Chondrocyte (in vitro differentiated cells): ENCODE data around the gene XPO6. TPM values are rescaled to one million over a fixed set of nuclear protein-coding genes. Genes with fewer than 3 reads are reported as not detected.

Source experiments
- DNase-seq: peaks from one replicate; pipeline ENCODE4 v3.0.0; 2021; ENCODE audit warnings: mixed read lengths, low spot score
- H3K27ac Mint-ChIP-seq: one replicate; pipeline ENCODE4 v1.8.0; 2021; ENCODE audit warnings: mild to moderate bottlenecking, moderate library complexity, mixed read lengths; ENCODE audit not compliant: unreplicated experiment
- H3K27me3 Mint-ChIP-seq: 2 replicates; pipeline ENCODE4 v1.8.0; 2021; ENCODE audit warnings: low read depth, mixed read lengths
- H3K36me3 Mint-ChIP-seq: 2 replicates; pipeline ENCODE4 v1.8.0; 2021; ENCODE audit warnings: low read depth, mixed read lengths
- H3K4me1 Mint-ChIP-seq: 2 replicates; pipeline ENCODE4 v1.8.0; 2021; ENCODE audit warnings: low read depth, mild to moderate bottlenecking, mixed read lengths
- H3K4me3 Mint-ChIP-seq: one replicate; pipeline ENCODE4 v1.8.0; 2021; ENCODE audit warnings: mild to moderate bottlenecking, moderate library complexity, mixed read lengths; ENCODE audit not compliant: unreplicated experiment
- H3K9me3 Mint-ChIP-seq: 2 replicates; pipeline ENCODE4 v1.8.0; 2021; ENCODE audit warnings: low read depth, mixed read lengths
- CTCF ChIP-seq: fragments of 200-600 bp; sonication (generic); IDR thresholded peaks from 2 replicates; pipeline ENCODE4 v1.5.0; 2021; ENCODE audit warnings: antibody characterized with exemption, mild to moderate bottlenecking, moderate library complexity
- long read RNA-seq: library from polyadenylated mRNA; stranded (forward); transcript quantifications from one replicate; pipeline ENCODE4 v2.0.0, GENCODE V29; 2021
- total RNA-seq: library from RNA; stranded (reverse); gene quantifications from 3 replicates; pipeline ENCODE4 v1.2.1, GENCODE V29; 2021

Gene XPO6, protein sequence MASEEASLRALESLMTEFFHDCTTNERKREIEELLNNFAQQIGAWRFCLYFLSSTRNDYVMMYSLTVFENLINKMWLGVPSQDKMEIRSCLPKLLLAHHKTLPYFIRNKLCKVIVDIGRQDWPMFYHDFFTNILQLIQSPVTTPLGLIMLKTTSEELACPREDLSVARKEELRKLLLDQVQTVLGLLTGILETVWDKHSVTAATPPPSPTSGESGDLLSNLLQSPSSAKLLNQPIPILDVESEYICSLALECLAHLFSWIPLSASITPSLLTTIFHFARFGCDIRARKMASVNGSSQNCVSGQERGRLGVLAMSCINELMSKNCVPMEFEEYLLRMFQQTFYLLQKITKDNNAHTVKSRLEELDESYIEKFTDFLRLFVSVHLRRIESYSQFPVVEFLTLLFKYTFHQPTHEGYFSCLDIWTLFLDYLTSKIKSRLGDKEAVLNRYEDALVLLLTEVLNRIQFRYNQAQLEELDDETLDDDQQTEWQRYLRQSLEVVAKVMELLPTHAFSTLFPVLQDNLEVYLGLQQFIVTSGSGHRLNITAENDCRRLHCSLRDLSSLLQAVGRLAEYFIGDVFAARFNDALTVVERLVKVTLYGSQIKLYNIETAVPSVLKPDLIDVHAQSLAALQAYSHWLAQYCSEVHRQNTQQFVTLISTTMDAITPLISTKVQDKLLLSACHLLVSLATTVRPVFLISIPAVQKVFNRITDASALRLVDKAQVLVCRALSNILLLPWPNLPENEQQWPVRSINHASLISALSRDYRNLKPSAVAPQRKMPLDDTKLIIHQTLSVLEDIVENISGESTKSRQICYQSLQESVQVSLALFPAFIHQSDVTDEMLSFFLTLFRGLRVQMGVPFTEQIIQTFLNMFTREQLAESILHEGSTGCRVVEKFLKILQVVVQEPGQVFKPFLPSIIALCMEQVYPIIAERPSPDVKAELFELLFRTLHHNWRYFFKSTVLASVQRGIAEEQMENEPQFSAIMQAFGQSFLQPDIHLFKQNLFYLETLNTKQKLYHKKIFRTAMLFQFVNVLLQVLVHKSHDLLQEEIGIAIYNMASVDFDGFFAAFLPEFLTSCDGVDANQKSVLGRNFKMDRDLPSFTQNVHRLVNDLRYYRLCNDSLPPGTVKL
- total RNA-seq: 124 to 133 TPM (median 128 TPM) in 3 replicates
- long read RNA-seq, full-length matches to known transcripts: 21 of 60 reads
- long read RNA-seq, partial matches to known transcripts: 22 of 60 reads
- long read RNA-seq, other reads (novel, unspliced or antisense): 17 of 60 reads

- H3K4me3 Mint-ChIP-seq: peak within 1 kb of the TSS; percentile 92
- no peak for TF ChIP-seq CTCF
- peaks cover 5% of the 10 kb centered on the region for H3K36me3 Mint-ChIP-seq
- no peaks in the 10 kb centered on the region for H3K9me3 Mint-ChIP-seq
- no peaks in the 10 kb centered on the region for H3K27me3 Mint-ChIP-seq
- DNase-seq: peak; percentile 97
- H3K27ac Mint-ChIP-seq: peak within 1 kb of the TSS; percentile 96
- peaks cover 48% of the 10 kb centered on the region for H3K4me1 Mint-ChIP-seq
These were observed at the start of gene XPO6 for GRCh38 chr16:28211758-28212531. Gene XPO6, minus strand, starts transcription at chr16:28211965. Its CDS starts 597 bp downstream, at chr16:28211368.

DNA sequence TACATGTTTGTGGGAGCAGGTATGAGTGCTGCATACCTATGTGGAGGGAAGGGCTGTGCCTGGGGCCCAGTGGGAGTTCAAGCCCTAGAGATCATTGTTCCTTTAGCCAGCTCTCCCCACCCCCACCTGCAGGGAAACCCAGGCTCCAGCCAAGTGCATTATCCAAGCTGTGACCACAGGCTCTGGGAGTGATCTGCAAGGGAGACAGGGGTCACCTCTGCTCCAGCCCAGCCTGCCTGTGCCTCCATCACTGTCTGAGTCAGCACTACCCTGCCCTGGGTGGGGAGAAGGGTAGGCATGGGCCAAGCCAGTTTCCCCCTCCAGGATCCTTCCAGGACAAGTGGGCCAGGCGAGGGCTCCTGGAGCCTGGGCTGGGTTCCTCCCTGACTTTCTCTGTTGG lies 48.4 kb upstream of the XPO6 start:
- no peak for TF ChIP-seq CTCF
- Mint-ChIP-seq H3K9me3 (no peaks in the 10 kb centered on the region), H3K4me1 (peaks cover 10% of the 10 kb centered on the region), H3K27ac (no peak overlapping the region), H3K36me3 (peaks cover 2% of the 10 kb centered on the region), H3K27me3 (peaks cover 35% of the 10 kb centered on the region), H3K4me3 (no peak overlapping the region)
- no peak for DNase-seq

GRCh38 chr16:28259781-28260150 lies 48.0 kb upstream of the XPO6 start:
- H3K9me3 Mint-ChIP-seq: no peaks in the 10 kb centered on the region
- no peak overlapping the region for H3K4me3 Mint-ChIP-seq
- H3K27me3 Mint-ChIP-seq: peaks cover 34% of the 10 kb centered on the region
- no peak for DNase-seq
- H3K4me1 Mint-ChIP-seq: peaks cover 10% of the 10 kb centered on the region
- no peak overlapping the region for H3K27ac Mint-ChIP-seq
- peaks cover 2% of the 10 kb centered on the region for H3K36me3 Mint-ChIP-seq
- TF ChIP-seq CTCF: no peak

- Mint-ChIP-seq H3K4me3 (no peak overlapping the region), H3K36me3 (peaks cover 2% of the 10 kb centered on the region), H3K4me1 (peaks cover 10% of the 10 kb centered on the region), H3K27ac (no peak overlapping the region), H3K9me3 (no peaks in the 10 kb centered on the region), H3K27me3 (peaks cover 31% of the 10 kb centered on the region)
- no peak for TF ChIP-seq CTCF
- no peak for DNase-seq
These were observed 47.5 kb upstream of the XPO6 start for GRCh38 chr16:28259091-28259780.
